Ovary (tissue), 3 donors: ENCODE measurements around the gene ABI3.

Source experiments
- CTCF ChIP-seq, 3 donors: fragments of 450-650 bp in 2 of 3; fragments of 200-600 bp in 1 of 3; IDR thresholded peaks; one replicate each; pipeline versions ENCODE4 v1.5.1 to v1.8.0; 2016 to 2022; ENCODE audit warnings: antibody characterized with exemption in 3 of 3, mild to moderate bottlenecking in 1 of 3
- POLR2A ChIP-seq: fragments of 450-650 bp; IDR thresholded peaks from one replicate; pipeline ENCODE4 v1.6.1; 2017; ENCODE audit warnings: antibody characterized with exemption, mild to moderate bottlenecking, moderate library complexity
- donor health status: DM: no; HTN: no; CAD: no.

GRCh38 chr17:49216482-49216881 is 6.0 kb downstream of the ABI3 start:
- TF ChIP-seq CTCF (IDR thresholded peaks at IDR 0.05) (no peak), POLR2A (no peak)
